Measurements from ENCODE around the gene CENPT. TPM values are rescaled to one million over a fixed set of nuclear protein-coding genes. Genes with fewer than 3 reads are reported as not detected.

CENPT gene
- total and polyA plus RNA-seq, 10 of the 15 experiments (the other 5 are each of a cell fraction or from before 2014, with no cell fraction given): 1.1 to 45.7 (median 24.5) TPM

- ATAC-seq: no peak
- intact Hi-C loops (cut with micrococcal nuclease; ENCODE audit: unreplicated experiment): no loop called here
- Histone ChIP-seq H3K27ac (ENCODE audit: control insufficient read depth, insufficient read depth) (no peak overlapping the region), H4K20me1 (ENCODE audit: control insufficient read depth, insufficient read depth) (peaks cover 4% of the 10 kb centered on the region), H3K4me1 (ENCODE audit: control insufficient read depth, insufficient read depth, low read length) (peaks cover 10% of the 10 kb centered on the region), H2AFZ (ENCODE audit: control insufficient read depth, low read depth, low read length) (no peak overlapping the region), H3K9me3 (replicated peaks; ENCODE audit: control insufficient read depth, insufficient read depth, low read length) (no peaks in the 10 kb centered on the region), H3K79me2 (ENCODE audit: control insufficient read depth, insufficient read depth, low read length) (peaks cover 28% of the 10 kb centered on the region), H3K4me2 (ENCODE audit: control insufficient read depth, insufficient read depth) (peak overlapping the region; percentile 94), H3K27me3 (replicated peaks in 1 of 2; ENCODE audit: control insufficient read depth in 2 of 2, insufficient read depth in 2 of 2, low read length in 1 of 2) (no peaks in the 10 kb centered on the region), H3K9ac (ENCODE audit: control insufficient read depth, insufficient read depth, low read length) (peak overlapping the region; percentile 96; the same call in 1 of the 2 replicates), H3K4me3 (peak overlapping the region; percentile 92), H3K36me3 (ENCODE audit: control insufficient read depth in 2 of 2, insufficient read depth in 2 of 2, low read length in 1 of 2) (peaks cover 17 to 31% of the 10 kb centered on the region in 2 experiments; a peak in 3 of 4 replicates)
- ChIA-PET CTCF (interaction anchor here (1.3 to 4.1 kb wide), 2 partner anchors 11 to 68 kb away, joined by 3 to 39 read pairs; partner anchors contain the start of gene NRN1L), RAD21 (ENCODE audit: unreplicated experiment) (interaction anchor here (1.6 kb wide), 1 partner anchor 19 kb away, joined by 3 read pairs; the partner anchor contains the start of gene PSKH1), POLR2A (interaction anchor here (0.6 to 1.7 kb wide), 3 partner anchors 29 to 89 kb away, joined by 4 to 5 read pairs (median 4); partner anchors contain the start of gene PSMB10), SMC1A (ENCODE audit: uncharacterized antibody, unreplicated experiment) (interaction anchor here (1.0 to 1.2 kb wide), 3 partner anchors 19 to 58 kb away, joined by 3 read pairs; no protein-coding TSS in a partner anchor)
- 54% methylated on average over 3 of the region's 3 CpGs for WGBS (ENCODE audit: insufficient coverage, insufficient replicate concordance, low lambda C conversion rate, missing lambda C conversion rate)
- TF ChIP-seq ASH2L (IDR thresholded peaks at IDR 0.05; ENCODE audit: borderline replicate concordance, low read depth) (no peak), CEBPB (IDR thresholded peaks at IDR 0.05; ENCODE audit: borderline replicate concordance in 1 of 2, low read depth in 2 of 2, low read length in 2 of 2) (no peak), RUNX3 (IDR thresholded peaks at IDR 0.05; ENCODE audit: low read length) (no peak), MTA2 (IDR thresholded peaks at IDR 0.05; ENCODE audit: low read depth) (no peak), ZNF592 (IDR thresholded peaks at IDR 0.05) (no peak), TARDBP (IDR thresholded peaks at IDR 0.05; ENCODE audit: borderline replicate concordance) (no peak), IKZF2 (IDR thresholded peaks at IDR 0.05) (no peak), RAD21 (IDR thresholded peaks at IDR 0.05; ENCODE audit: insufficient read depth, low read depth, low read length) (no peak)
- in situ Hi-C loops (cut with MboI): no loop called here
- DNase-seq (ENCODE audit: low read depth, low spot score): no peak
- no TSS peak for BruUV-seq (replicated peaks)
- FAIRE-seq: no peak
These were observed 26.9 kb upstream of the CENPT start for GRCh38 chr16:67874372-67874771.

All from GM12878 (cell line).